Stimulated activated CD8-positive, alpha-beta memory T cell treated with anti-CD3 and anti-CD28 coated beads, Interleukin-2, amount 100 ng/mL, for 1 hour (primary cell): ENCODE data around the gene GUCY1A2.
"Not testable (repeated sequence)": the region's sequence is repeated elsewhere in the genome, so short reads cannot be mapped to it uniquely, and the experiment has no call there.

Source experiments
- DNase-seq, 2 donors: peaks; one replicate each; pipeline ENCODE4 v3.0.0-alpha.2; 2020; ENCODE audit warnings: low read depth in 2 of 2

GUCY1A2 gene

DNA sequence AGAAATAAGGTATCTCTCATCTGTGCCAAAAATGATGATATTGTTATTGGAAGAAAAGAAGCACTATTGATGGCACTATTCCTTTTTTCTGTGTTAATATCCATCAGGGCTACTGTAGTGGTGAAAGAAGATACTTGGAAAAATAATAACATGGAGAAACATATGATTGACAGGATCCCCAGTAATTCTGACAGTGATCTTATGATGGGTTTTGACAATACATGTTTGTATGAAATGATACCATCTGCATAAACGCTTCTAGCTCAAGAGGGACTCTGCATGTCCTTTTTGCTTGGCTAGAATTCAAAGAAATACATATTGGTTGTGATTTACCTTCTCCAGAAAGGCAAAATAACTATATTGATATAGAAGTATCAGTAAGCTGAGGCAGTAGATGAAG is 178.1 kb downstream of the GUCY1A2 start:
- no peak for DNase-seq

GRCh38 chr11:106834567-106834966 is 183.7 kb downstream of the GUCY1A2 start:
- DNase-seq: no peak

GRCh38 chr11:106828976-106829375 is 189.3 kb downstream of the GUCY1A2 start:
- no peak for DNase-seq

DNA sequence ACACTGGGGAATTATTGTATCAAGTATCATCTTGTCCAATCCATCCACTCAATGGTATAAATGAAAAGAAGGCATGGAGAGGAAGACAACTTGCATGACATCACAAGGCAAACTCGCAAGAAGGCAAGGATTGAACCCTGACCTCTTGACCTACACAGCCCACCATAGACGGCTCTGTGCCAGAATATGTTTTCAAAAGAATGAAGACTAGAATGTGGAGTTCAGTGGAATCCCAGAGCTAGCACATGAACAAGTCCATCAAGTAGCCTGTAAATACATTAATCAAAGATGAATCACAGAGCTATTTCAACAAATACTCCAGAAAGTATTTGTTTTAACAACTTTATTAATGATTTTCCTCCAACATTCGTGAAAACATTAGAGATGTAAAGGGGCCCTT is 189.7 kb downstream of the GUCY1A2 start:
- no peak for DNase-seq

DNA sequence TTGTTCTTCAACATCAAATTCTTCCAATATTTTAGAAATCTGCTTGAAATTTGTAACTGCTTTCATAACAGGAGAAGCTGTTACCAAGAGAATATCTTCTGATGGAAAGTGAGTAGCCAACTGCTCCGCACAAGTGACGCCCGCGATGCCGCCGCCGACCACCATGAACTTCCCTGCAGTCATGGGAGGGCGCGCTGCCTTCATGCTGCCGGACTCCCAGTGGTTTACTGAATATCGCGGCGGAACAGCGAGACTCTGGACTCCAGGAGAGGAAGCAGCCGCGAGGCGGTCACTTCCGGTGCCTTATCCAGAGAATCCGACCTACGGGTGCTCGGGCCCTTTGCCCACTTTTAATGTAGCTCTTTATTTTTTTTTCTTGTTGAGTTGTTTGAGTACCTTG is 190.6 kb downstream of the GUCY1A2 start:
- DNase-seq: no peak

GRCh38 chr11:106826558-106826957 is 191.7 kb downstream of the GUCY1A2 start:
- not testable (repeated sequence) for DNase-seq

- no peak for DNase-seq
Measured at GRCh38 chr11:106821826-106822225, 196.4 kb downstream of the GUCY1A2 start.

DNA sequence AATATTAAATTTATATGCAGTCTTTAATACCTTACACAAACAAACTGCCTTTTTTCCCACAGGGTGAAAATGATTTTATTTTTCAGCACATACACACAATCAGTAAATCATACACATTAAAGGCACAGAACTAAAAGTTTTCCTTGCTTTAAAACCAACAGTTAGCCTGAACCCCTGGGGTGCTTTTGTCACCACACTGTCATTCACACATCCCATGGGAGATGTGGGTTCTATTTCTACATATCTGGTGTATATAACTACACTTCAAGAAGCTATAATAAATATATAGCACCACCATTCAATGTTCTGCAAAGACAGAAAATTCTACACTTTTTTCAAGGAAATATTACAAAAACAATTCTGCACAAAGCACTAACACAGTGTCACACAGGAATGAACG is 197.0 kb downstream of the GUCY1A2 start:
- no peak for DNase-seq

- no peak for DNase-seq
Measured at GRCh38 chr11:106818443-106818842, 199.8 kb downstream of the GUCY1A2 start.

GRCh38 chr11:106815209-106815608 is 203.1 kb downstream of the GUCY1A2 start:
- DNase-seq: no peak

- no peak for DNase-seq
Measured at GRCh38 chr11:106813806-106814205, 204.5 kb downstream of the GUCY1A2 start.

DNA sequence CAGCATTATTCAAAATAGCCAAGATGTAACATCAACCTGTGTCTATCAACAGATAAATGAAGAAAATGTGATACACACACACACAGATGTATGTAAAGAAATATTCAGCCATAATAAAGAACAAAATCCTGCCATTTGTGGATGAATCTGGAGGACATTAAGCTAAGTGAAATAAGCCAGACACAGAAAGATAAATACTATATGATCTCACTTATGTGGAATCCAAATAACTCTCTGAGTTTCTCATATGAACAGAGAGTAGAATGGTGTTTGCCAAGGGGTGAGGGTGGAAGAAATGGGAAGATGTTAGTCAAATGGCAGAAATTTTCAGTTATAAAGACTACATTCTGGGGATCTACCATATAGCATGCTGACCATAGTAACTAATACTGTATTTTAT is 224.2 kb downstream of the GUCY1A2 start:
- DNase-seq: no peak

GRCh38 chr11:106789406-106789805 is 228.9 kb downstream of the GUCY1A2 start:
- no peak for DNase-seq

GRCh38 chr11:106787454-106787853 is 230.8 kb downstream of the GUCY1A2 start:
- no peak for DNase-seq

GRCh38 chr11:106785913-106786650 is 232.2 kb downstream of the GUCY1A2 start:
- DNase-seq: no peak

DNA sequence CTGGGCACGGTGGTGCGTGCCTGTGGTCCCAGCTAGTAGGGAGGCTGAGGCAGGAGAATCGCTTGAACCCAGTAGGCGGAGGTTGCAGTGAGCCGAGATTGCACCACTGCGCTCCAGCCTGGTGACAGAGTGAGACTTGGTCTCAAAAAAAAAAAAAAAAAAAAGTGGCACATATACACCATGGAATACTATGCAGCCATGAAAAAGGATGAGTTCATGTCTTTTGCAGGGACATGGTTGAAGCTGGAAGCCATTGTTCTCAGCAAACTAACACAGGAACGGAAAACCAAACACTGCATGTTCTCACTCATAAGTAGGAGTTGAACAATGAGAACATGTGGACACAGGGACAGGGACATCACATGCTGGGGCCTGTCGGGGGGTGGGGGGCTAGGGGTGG is 241.0 kb downstream of the GUCY1A2 start:
- not testable (repeated sequence) for DNase-seq

DNA sequence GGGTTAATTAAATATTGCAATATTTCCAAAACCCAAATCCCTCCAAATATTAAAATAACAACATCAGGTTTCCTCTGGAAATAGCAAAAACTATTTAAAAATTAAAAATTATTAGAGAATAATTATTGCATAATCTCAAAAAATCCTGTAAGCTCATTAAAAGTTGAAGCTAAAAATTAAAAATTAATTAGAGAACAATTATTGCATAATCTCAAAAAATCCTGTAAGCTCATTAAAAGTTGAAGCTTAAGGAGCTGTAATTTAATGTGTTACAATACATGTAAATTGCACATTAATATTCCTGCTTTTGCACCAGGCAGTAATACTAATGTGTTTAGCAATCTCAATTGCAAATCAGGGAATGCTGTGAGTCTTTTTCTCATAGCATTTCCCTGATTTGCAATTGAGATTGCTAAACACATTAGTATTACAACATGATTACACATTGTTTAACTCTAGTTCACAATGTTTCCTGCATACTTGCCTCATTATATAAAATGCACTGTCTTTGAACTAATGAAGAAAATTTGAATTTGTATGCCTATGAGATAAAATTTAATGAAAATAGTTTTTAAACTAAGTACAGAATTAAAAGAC is 247.7 kb downstream of the GUCY1A2 start:
- DNase-seq: no peak

DNA sequence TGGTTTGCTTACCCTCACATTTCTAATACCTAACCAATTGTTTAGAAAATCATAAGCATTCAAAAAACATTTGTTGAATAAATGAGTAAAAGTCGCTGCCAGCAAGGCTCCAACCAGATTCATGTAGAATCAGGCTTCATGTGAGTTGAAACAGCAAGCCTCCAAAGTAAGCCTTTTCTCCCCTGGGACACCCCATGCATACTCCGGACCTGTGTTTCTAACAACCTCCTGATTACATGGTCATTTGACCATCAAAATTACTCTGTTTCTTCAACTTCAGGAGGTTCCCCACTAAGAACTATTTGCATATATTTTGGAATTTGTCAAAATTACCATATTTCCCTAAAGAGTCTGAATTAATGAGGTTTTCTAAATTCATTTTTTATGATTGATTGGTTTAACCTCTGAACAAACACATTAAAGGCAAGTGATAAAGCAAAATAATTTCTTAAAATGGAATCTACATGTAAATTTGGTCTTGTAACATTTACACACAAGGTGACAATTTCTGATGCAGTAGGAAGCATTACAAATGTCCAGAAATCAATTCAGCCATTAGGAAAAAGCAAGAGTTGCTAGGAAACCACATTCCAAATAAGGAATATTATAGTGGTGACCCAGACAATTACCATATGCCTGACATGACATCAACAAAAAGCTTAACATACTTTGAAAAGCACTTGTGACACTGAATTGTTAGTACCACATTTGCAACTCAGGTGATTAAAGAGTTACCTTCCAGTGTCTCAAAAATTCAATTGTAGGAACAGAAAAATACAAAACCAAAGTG is 252.6 kb downstream of the GUCY1A2 start:
- DNase-seq: no peak

- DNase-seq: no peak
Measured at GRCh38 chr11:106763501-106763900, 254.8 kb downstream of the GUCY1A2 start.

- no peak for DNase-seq
Measured at GRCh38 chr11:106761745-106762144, 256.5 kb downstream of the GUCY1A2 start.

DNA sequence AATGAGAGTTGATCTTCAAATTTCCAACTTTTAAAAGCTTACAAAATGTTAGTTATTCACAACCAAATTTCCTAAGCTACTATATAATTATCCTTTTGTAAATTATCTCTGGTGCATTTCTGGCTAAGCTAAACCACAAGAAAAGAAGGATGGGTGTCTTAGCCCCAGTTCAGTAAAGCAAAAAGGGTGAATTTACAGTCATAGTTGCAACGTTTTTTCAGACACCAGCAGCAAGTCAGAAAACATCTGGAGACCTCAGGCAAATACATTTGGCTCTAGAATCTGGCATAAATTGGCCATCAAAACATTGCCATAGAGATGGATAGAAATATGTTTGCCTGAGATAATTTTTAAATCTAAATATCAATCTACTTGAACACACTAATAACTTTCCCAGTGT is 257.0 kb downstream of the GUCY1A2 start:
- no peak for DNase-seq

DNA sequence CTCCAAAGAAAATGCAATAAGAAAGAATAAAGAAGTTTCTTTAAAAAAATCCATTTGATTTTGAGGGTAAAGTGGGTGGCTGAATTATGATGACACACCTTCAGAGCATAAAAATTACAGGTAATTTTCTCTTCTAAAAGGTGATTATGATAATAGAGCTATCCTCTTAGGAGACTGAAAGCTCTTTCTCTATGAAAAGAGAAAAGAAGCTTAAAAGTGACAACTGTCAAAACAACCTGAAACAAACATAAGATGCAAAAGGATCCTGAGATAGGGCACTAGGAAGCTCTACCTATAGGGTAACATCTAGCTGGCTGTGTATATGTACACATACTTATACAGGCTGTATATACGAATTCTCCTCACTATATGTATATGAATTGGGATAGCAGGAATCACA is 270.2 kb downstream of the GUCY1A2 start:
- no peak for DNase-seq

- DNase-seq: no peak
Measured at GRCh38 chr11:106745941-106746340, 272.3 kb downstream of the GUCY1A2 start.
